HepG2 (cell line): ENCODE results near the gene ABHD2.
A peak's percentile ranks its signal among the peaks of the same experiment; 100 is the strongest.

Source experiments
- EZH2 ChIP-seq: conservative IDR thresholded peaks from 2 replicates; pipeline ENCODE4 v1.6.1; 2012; ENCODE audit warnings: mild to moderate bottlenecking, low read depth, low read length, moderate library complexity
- FOXM1 ChIP-seq: sonication (generic); formaldehyde crosslinking; IDR thresholded peaks from 2 replicates; pipeline ENCODE4 v1.5.0; 2020; ENCODE audit warnings: missing genetic modification reagents
- GATAD2A ChIP-seq: IDR thresholded peaks from 2 replicates; pipeline ENCODE4 v1.6.1; 2016
- KLF11 ChIP-seq: IDR thresholded peaks from 2 replicates; pipeline ENCODE4 v1.6.1; 2016; ENCODE audit warnings: missing compliant biosample characterization
- NFYB ChIP-seq: sonication (generic); formaldehyde crosslinking; IDR thresholded peaks from 2 replicates; pipeline ENCODE4 v1.4.0; 2020; ENCODE audit warnings: missing genetic modification reagents
- SMYD3 ChIP-seq: sonication (generic); formaldehyde crosslinking; IDR thresholded peaks from 2 replicates; pipeline ENCODE4 v1.8.1; 2023; ENCODE audit warnings: mild to moderate bottlenecking, missing genetic modification reagents
- TF ChIP-seq, protein P1 (sequence below): sonication (generic); formaldehyde crosslinking; IDR thresholded peaks from 2 replicates; pipeline ENCODE4 v1.5.1; 2020; ENCODE audit warnings: missing genetic modification reagents, mild to moderate bottlenecking, borderline replicate concordance

- no peak for TF ChIP-seq KLF11 (CRISPR knock-in tag)
- TF ChIP-seq FOXM1 (CRISPR knock-in tag), result no peak
- TF ChIP-seq NFYB (CRISPR knock-in tag), result no peak
- TF ChIP-seq, protein P1, sequence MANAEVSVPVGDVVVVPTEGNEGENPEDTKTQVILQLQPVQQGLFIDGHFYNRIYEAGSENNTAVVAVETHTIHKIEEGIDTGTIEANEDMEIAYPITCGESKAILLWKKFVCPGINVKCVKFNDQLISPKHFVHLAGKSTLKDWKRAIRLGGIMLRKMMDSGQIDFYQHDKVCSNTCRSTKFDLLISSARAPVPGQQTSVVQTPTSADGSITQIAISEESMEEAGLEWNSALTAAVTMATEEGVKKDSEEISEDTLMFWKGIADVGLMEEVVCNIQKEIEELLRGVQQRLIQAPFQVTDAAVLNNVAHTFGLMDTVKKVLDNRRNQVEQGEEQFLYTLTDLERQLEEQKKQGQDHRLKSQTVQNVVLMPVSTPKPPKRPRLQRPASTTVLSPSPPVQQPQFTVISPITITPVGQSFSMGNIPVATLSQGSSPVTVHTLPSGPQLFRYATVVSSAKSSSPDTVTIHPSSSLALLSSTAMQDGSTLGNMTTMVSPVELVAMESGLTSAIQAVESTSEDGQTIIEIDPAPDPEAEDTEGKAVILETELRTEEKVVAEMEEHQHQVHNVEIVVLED, result no peak
- TF ChIP-seq GATAD2A, result peak; percentile 28; the same call in 1 of the 2 replicates
- TF ChIP-seq SMYD3 (CRISPR knock-in tag), result no peak
- TF ChIP-seq EZH2, result no peak
Measured at GRCh38 chr15:89171136-89172072, 83.1 kb downstream of the ABHD2 start.
